HG02588 (cell line): ENCODE data around the gene AQR.

Source experiments
- ATAC-seq: cut with Tn5 transposase; IDR thresholded peaks from one replicate; pipeline ENCODE4 v1.9.1; 2021; ENCODE audit warnings: mild to moderate bottlenecking, moderate library complexity; ENCODE audit not compliant: unreplicated experiment

Gene AQR

GRCh38 chr15:34883633-34884032 lies 85.9 kb downstream of the AQR start:
- ATAC-seq = no peak

GRCh38 chr15:34883042-34883441 lies 86.5 kb downstream of the AQR start:
- ATAC-seq = no peak

- no peak for ATAC-seq
Measured at GRCh38 chr15:34879107-34879506, 90.4 kb downstream of the AQR start.

- no peak for ATAC-seq
Measured at GRCh38 chr15:34876640-34877039, 92.9 kb downstream of the AQR start.

- no peak for ATAC-seq
Measured at GRCh38 chr15:34869110-34869509, 100.4 kb downstream of the AQR start.

- ATAC-seq = no peak
Measured at GRCh38 chr15:34865531-34865930, 104.0 kb downstream of the AQR start.

- no peak for ATAC-seq
Measured at GRCh38 chr15:34861214-34861613, 108.3 kb downstream of the AQR start.

- ATAC-seq = no peak
Measured at GRCh38 chr15:34855893-34856292, 113.6 kb downstream of the AQR start.

GRCh38 chr15:34855413-34855812 lies 114.1 kb downstream of the AQR start:
- ATAC-seq = no peak

- no peak for ATAC-seq
Measured at GRCh38 chr15:34854232-34854631, 115.3 kb downstream of the AQR start.

GRCh38 chr15:34853001-34853758 lies 116.4 kb downstream of the AQR start:
- no peak for ATAC-seq

GRCh38 chr15:34851751-34852150 lies 117.8 kb downstream of the AQR start:
- no peak for ATAC-seq

- no peak for ATAC-seq
Measured at GRCh38 chr15:34851007-34851406, 118.5 kb downstream of the AQR start.

GRCh38 chr15:34850121-34850520 lies 119.4 kb downstream of the AQR start:
- ATAC-seq = no peak

GRCh38 chr15:34849364-34849959 lies 120.1 kb downstream of the AQR start:
- ATAC-seq = no peak

- ATAC-seq = no peak
Measured at GRCh38 chr15:34847598-34847997, 121.9 kb downstream of the AQR start.

GRCh38 chr15:34841262-34841725 lies 128.2 kb downstream of the AQR start:
- no peak for ATAC-seq

- no peak for ATAC-seq
Measured at GRCh38 chr15:34838282-34838681, 131.3 kb downstream of the AQR start.

- no peak for ATAC-seq
Measured at GRCh38 chr15:34837246-34838016, 132.1 kb downstream of the AQR start.

- no peak for ATAC-seq
Measured at GRCh38 chr15:34828145-34828911, 141.2 kb downstream of the AQR start.

- no peak for ATAC-seq
Measured at GRCh38 chr15:34821831-34822230, 147.7 kb downstream of the AQR start.
